Activated CD8-positive, alpha-beta memory T cell treated with anti-CD3 and anti-CD28 coated beads for 4 hours (primary cell): ENCODE results near the gene KCNH3.
A peak's percentile ranks its signal among the peaks of the same experiment; 100 is the strongest.
"Not testable (repeated sequence)": the region's sequence is repeated elsewhere in the genome, so short reads cannot be mapped to it uniquely, and the experiment has no call there.

Experiments used
- DNase-seq, 2 donors: peaks; one replicate each; pipeline ENCODE4 v3.0.0-alpha.2; 2020; ENCODE audit warnings: low read depth in 2 of 2

The KCNH3 gene

GRCh38 chr12:49538510-49539403 lies at the start of gene KCNH3:
Gene KCNH3, plus strand, starts transcription at chr12:49539030. Its CDS starts 387 bp downstream, at chr12:49539417.
- DNase-seq = peak; percentile 72 to 79

GRCh38 chr12:49489154-49489553 lies 49.7 kb upstream of the KCNH3 start:
- no peak for DNase-seq

- no peak for DNase-seq
These were observed 49.1 kb upstream of the KCNH3 start for GRCh38 chr12:49489720-49490119.

- DNase-seq = no peak
These were observed 47.0 kb upstream of the KCNH3 start for GRCh38 chr12:49491823-49492222.

- no peak for DNase-seq
These were observed 44.9 kb upstream of the KCNH3 start for GRCh38 chr12:49493900-49494299.

GRCh38 chr12:49496417-49497360 lies 42.1 kb upstream of the KCNH3 start:
- DNase-seq = no peak

- no peak for DNase-seq
These were observed 36.9 kb upstream of the KCNH3 start for GRCh38 chr12:49501895-49502294.

- no peak for DNase-seq
These were observed 36.2 kb upstream of the KCNH3 start for GRCh38 chr12:49502590-49502989.

- no peak for DNase-seq
These were observed 35.1 kb upstream of the KCNH3 start for GRCh38 chr12:49503674-49504180.

GRCh38 chr12:49505672-49506071 lies 33.2 kb upstream of the KCNH3 start:
- DNase-seq = no peak

- DNase-seq = no peak
These were observed 31.7 kb upstream of the KCNH3 start for GRCh38 chr12:49507139-49507538.

GRCh38 chr12:49509681-49510080 lies 29.1 kb upstream of the KCNH3 start:
- not testable (repeated sequence) for DNase-seq

- DNase-seq = no peak
These were observed 27.4 kb upstream of the KCNH3 start for GRCh38 chr12:49511410-49511809.

GRCh38 chr12:49512546-49512945 lies 26.3 kb upstream of the KCNH3 start:
- no peak for DNase-seq

GRCh38 chr12:49515266-49515665 lies 23.6 kb upstream of the KCNH3 start:
- no peak for DNase-seq

- no peak for DNase-seq
These were observed 19.8 kb upstream of the KCNH3 start for GRCh38 chr12:49518914-49519573.

- no peak for DNase-seq
These were observed 19.3 kb upstream of the KCNH3 start for GRCh38 chr12:49519574-49519936.

GRCh38 chr12:49521389-49521788 lies 17.4 kb upstream of the KCNH3 start:
- DNase-seq = no peak

- no peak for DNase-seq
These were observed 14.0 kb upstream of the KCNH3 start for GRCh38 chr12:49524660-49525324.

GRCh38 chr12:49525942-49526341 lies 12.9 kb upstream of the KCNH3 start:
- no peak for DNase-seq
